Ishikawa (cell line): ENCODE measurements around the gene HIPK4.

Source experiments
- CEBPB ChIP-seq: IDR thresholded peaks from 2 replicates; pipeline ENCODE4 v1.6.1; 2012
- CREB1 ChIP-seq: IDR thresholded peaks from 2 replicates; pipeline ENCODE4 v1.6.1; 2012; ENCODE audit warnings: low read depth
- EGR1 ChIP-seq: IDR thresholded peaks from 2 replicates; pipeline ENCODE4 v1.6.1; 2012
- EP300 ChIP-seq: IDR thresholded peaks from 2 replicates; pipeline ENCODE4 v1.6.1; 2012; ENCODE audit warnings: borderline replicate concordance
- FOXM1 ChIP-seq: IDR thresholded peaks from 2 replicates; pipeline ENCODE4 v1.6.1; 2012; ENCODE audit warnings: low read depth, borderline replicate concordance
- MAX ChIP-seq: IDR thresholded peaks from 2 replicates; pipeline ENCODE4 v1.6.1; 2012
- NFIC ChIP-seq: IDR thresholded peaks from 2 replicates; pipeline ENCODE4 v1.6.1; 2012
- RAD21 ChIP-seq: IDR thresholded peaks from 2 replicates; pipeline ENCODE4 v1.6.1; 2012; ENCODE audit warnings: low read depth
- TAF1 ChIP-seq: IDR thresholded peaks from 2 replicates; pipeline ENCODE4 v1.6.1; 2012; ENCODE audit warnings: low read depth, mild to moderate bottlenecking
- TCF12 ChIP-seq: IDR thresholded peaks from 2 replicates; pipeline ENCODE4 v1.6.1; 2012; ENCODE audit warnings: low read depth
- TEAD4 ChIP-seq: IDR thresholded peaks from 2 replicates; pipeline ENCODE4 v1.6.1; 2012
- YY1 ChIP-seq: IDR thresholded peaks from 2 replicates; pipeline ENCODE4 v1.6.1; 2012; ENCODE audit warnings: low read depth
- ZBTB7A ChIP-seq: IDR thresholded peaks from 2 replicates; pipeline ENCODE4 v1.6.1; 2012; ENCODE audit warnings: low read depth
- TF ChIP-seq, protein P1 (sequence below): IDR thresholded peaks from 2 replicates; pipeline ENCODE4 v1.6.1; 2012; ENCODE audit warnings: low read depth, mild to moderate bottlenecking
- TF ChIP-seq, protein P2 (sequence below): IDR thresholded peaks from 2 replicates; pipeline ENCODE4 v1.6.1; 2012

Gene HIPK4

GRCh38 chr19:40360020-40360707 lies 29.8 kb downstream of the HIPK4 start:
- TF ChIP-seq TAF1 (no peak), NFIC (no peak), CREB1 (no peak), EGR1 (no peak), FOXM1 (no peak), EP300 (no peak), TEAD4 (no peak), RAD21 (no peak), TCF12 (no peak), MAX (no peak), ZBTB7A (no peak), CEBPB (no peak), YY1 (no peak)
- TF ChIP-seq, protein P1, sequence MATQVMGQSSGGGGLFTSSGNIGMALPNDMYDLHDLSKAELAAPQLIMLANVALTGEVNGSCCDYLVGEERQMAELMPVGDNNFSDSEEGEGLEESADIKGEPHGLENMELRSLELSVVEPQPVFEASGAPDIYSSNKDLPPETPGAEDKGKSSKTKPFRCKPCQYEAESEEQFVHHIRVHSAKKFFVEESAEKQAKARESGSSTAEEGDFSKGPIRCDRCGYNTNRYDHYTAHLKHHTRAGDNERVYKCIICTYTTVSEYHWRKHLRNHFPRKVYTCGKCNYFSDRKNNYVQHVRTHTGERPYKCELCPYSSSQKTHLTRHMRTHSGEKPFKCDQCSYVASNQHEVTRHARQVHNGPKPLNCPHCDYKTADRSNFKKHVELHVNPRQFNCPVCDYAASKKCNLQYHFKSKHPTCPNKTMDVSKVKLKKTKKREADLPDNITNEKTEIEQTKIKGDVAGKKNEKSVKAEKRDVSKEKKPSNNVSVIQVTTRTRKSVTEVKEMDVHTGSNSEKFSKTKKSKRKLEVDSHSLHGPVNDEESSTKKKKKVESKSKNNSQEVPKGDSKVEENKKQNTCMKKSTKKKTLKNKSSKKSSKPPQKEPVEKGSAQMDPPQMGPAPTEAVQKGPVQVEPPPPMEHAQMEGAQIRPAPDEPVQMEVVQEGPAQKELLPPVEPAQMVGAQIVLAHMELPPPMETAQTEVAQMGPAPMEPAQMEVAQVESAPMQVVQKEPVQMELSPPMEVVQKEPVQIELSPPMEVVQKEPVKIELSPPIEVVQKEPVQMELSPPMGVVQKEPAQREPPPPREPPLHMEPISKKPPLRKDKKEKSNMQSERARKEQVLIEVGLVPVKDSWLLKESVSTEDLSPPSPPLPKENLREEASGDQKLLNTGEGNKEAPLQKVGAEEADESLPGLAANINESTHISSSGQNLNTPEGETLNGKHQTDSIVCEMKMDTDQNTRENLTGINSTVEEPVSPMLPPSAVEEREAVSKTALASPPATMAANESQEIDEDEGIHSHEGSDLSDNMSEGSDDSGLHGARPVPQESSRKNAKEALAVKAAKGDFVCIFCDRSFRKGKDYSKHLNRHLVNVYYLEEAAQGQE, result no peak
- TF ChIP-seq, protein P2, sequence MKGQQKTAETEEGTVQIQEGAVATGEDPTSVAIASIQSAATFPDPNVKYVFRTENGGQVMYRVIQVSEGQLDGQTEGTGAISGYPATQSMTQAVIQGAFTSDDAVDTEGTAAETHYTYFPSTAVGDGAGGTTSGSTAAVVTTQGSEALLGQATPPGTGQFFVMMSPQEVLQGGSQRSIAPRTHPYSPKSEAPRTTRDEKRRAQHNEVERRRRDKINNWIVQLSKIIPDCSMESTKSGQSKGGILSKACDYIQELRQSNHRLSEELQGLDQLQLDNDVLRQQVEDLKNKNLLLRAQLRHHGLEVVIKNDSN, result no peak

DNA sequence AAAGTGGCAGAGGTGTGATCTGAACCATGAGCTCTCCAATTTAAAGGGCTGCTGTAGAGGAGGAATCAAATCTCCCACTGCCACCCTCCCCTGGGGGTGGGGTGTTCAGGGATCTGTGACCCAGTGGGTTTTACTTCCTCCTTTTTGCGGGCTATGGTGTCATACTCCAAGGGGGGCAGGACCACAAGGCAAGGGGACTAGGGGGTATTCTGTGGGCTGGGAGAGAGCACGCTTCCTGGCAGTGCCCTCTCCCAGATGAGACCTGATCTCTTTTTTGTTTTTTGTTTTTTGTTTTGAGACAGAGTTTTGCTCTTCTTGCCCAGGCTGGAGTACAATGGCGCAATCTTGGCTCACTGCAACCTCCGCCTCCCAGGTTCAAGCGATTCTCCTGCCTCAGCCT lies 31.2 kb downstream of the HIPK4 start:
- TF ChIP-seq EP300 (no peak), NFIC (no peak), TEAD4 (no peak)

DNA sequence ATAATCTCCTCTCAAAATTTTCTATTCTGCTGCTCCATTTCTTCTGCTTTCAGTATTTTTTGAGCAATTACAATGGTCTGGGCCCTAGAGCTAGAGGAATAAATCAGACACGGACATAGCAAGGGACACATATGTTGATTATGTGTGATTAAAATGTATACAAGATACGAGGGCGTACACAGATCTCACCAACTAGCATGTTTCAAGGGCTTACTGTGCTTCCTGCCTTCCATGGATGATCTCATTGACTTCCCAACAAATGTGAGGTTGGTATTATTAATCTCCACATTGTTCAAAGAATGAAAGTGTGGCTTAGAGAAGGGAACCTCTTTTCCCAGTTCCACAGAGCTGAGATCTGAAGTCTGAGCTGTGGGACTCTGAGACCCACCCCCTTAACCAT lies 32.3 kb downstream of the HIPK4 start:
- TF ChIP-seq TAF1, result no peak
- TF ChIP-seq NFIC, result no peak
- no peak for TF ChIP-seq EGR1
- TF ChIP-seq ZBTB7A, result no peak

DNA sequence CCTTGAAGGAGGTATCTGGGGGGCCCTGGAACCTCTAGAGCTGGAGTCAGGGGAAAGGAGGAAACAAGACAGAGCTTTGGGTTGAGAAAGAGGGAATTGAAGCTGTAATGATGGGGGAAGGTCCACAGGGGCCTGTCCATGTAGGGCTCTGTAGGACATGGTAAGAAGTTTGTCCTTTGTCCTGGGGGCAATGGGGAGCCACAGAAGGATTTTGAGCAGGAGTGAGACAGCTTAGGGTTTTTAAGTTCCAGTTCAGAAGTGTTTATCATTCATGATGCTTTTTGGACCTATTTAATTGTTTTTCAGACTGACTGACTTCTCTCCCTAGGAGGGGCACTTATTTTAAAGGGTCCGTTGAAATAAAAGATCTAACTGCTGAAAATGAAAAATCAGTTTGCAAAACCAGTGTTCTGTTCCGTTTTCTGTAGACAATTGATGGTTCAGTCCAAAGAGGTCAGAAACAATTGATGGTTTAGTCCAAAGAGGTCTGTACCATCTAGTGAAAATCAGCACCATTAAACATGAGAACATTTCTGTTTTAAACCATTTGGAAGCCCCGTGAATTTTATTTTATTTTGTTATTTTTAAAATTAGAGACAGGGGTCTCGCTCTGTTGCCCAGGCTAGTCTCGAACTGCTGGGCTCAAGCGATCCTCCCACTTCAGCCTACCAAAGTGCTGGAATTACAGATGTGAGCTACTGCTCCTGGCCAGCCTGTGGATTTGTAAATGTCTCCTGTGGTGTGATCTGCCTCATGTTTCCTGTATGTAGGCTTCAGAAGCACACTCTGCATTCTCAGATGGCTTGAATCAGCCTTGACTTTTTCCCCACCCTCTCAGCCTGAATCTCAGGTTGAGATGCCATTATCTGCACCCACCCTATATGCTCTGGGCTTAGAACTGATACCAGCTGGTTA lies 33.0 kb downstream of the HIPK4 start:
- TF ChIP-seq NFIC (no peak), MAX (no peak), ZBTB7A (no peak), TEAD4 (no peak), EP300 (no peak), CREB1 (no peak), CEBPB (no peak), EGR1 (no peak), FOXM1 (no peak), RAD21 (no peak), YY1 (no peak), TCF12 (no peak), TAF1 (no peak)
- TF ChIP-seq, protein P1, result no peak
- TF ChIP-seq, protein P2, result no peak

DNA sequence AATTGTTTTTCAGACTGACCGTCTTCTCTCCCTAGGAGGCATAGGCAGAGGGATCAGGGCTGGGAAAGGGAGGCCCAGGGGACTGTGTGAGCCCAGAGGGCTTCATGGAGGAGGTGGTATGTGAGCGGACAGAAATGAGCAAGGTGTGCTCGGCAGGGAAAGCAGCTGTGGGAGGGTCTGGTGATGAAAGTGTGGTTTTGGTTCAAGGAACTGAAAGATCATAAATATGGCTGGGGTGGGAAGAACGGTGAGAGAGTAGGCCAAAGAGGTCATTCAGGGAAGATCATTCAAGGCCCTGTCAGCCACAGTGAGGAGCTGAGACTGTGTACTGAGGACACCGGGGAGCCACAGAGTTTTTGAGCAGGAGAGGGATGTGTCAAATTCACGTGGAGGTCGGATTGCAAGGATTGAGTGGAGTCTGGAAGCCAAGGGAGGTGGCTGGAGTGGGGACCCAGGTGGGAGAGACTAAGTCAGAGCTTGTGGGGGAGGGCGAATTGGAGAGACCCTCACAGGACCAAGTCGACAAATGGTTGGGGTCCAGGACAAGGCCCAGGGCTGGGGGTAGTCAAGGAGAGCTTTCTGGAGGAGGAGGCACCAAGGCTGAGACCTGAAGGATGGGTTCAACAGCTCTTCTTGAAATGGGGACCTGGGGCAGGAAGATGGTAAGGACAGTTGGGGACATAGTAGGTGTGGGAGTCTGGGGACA lies 33.9 kb downstream of the HIPK4 start:
- no peak for TF ChIP-seq FOXM1
- no peak for TF ChIP-seq TAF1
- no peak for TF ChIP-seq RAD21
- TF ChIP-seq EGR1, result no peak
- TF ChIP-seq ZBTB7A, result no peak
- no peak for TF ChIP-seq MAX
- no peak for TF ChIP-seq CEBPB
- no peak for TF ChIP-seq NFIC
- TF ChIP-seq CREB1, result no peak
- TF ChIP-seq, protein P1, result no peak
- no peak for TF ChIP-seq TEAD4
- TF ChIP-seq, protein P2, result no peak
- no peak for TF ChIP-seq YY1
- no peak for TF ChIP-seq TCF12
- no peak for TF ChIP-seq EP300
